ENCODE measurements around the gene PAMR1. TPM values are rescaled to one million over a fixed set of nuclear protein-coding genes. Genes with fewer than 3 reads are reported as not detected.

The PAMR1 gene
- total RNA-seq, 1 donor from 2014 or later: 37.1 TPM

DNA sequence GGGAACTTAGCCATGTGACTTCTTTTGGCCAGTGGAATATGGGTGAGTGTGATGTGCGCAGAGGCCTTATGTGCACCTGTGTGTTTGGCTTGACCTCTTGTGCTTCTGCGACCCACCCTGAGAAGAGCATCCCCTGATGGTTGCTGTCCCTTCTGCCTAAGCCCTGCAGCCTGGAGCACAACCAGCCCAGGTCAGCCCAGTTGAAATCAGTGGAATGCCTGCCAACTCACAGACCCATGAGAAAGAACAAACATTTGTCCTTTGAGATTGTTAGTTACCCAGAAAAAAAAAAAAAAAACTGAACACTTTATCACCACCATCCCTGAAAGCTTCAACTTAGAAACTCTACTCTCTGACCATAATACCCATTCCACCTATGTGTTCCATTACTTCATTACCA lies 38.5 kb downstream of the PAMR1 start:
- Histone ChIP-seq H3K36me3 (ENCODE audit: control insufficient read depth in 3 of 3, insufficient read depth in 3 of 3, low read length in 3 of 3) (no peaks in the 10 kb centered on the region), H3K9me3 (ENCODE audit: control insufficient read depth in 3 of 3, low read length in 3 of 3) (peaks cover 0 to 3% (median 0%) of the 10 kb centered on the region in 3 donors), H3K9ac (ENCODE audit: low read depth in 1 of 3, low read length in 3 of 3) (no peak overlapping the region), H3K4me1 (ENCODE audit: control insufficient read depth in 3 of 3, insufficient read depth in 3 of 3, low read length in 3 of 3) (no peaks in the 10 kb centered on the region), H3K27ac (ENCODE audit: low read depth, low read length) (no peak overlapping the region), H3K4me3 (ENCODE audit: low read length in 3 of 3) (no peak overlapping the region), H3K27me3 (ENCODE audit: control insufficient read depth in 3 of 3, insufficient read depth in 3 of 3, low read length in 3 of 3) (peaks cover 0 to 3% (median 0%) of the 10 kb centered on the region in 3 donors)

DNA sequence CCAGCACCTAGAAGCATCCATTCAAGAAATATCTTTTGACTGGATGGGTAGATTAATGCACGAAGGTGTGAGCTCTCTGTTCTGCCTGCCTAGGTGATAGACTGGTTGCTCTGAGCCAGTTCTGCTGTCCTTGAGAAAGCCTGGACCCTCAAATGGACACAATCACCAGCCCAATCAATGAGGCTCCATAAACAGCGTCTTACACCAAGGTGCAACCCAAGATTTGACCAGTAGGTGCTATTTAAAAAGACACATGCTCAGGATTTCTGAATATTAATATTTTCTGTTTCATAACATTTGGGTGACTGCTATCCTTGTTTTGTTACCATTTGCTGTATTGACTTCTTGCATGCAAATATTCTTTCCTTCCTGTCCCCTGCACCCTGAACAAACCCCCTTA lies 39.0 kb downstream of the PAMR1 start:
- H3K4me1 ChIP-seq (ENCODE audit: control insufficient read depth in 3 of 3, insufficient read depth in 3 of 3, low read length in 3 of 3): no peaks in the 10 kb centered on the region
- H3K27ac ChIP-seq (ENCODE audit: low read depth, low read length): no peak overlapping the region
- no peak overlapping the region for H3K9ac ChIP-seq (ENCODE audit: low read depth in 1 of 3, low read length in 3 of 3)
- H3K36me3 ChIP-seq (ENCODE audit: control insufficient read depth in 3 of 3, insufficient read depth in 3 of 3, low read length in 3 of 3): no peaks in the 10 kb centered on the region
- H3K27me3 ChIP-seq (ENCODE audit: control insufficient read depth in 3 of 3, insufficient read depth in 3 of 3, low read length in 3 of 3): peaks cover 0 to 3% (median 0%) of the 10 kb centered on the region in 3 donors
- peaks cover 0 to 3% (median 0%) of the 10 kb centered on the region in 3 donors for H3K9me3 ChIP-seq (ENCODE audit: control insufficient read depth in 3 of 3, low read length in 3 of 3)
- H3K4me3 ChIP-seq (ENCODE audit: low read length in 3 of 3): no peak overlapping the region

DNA sequence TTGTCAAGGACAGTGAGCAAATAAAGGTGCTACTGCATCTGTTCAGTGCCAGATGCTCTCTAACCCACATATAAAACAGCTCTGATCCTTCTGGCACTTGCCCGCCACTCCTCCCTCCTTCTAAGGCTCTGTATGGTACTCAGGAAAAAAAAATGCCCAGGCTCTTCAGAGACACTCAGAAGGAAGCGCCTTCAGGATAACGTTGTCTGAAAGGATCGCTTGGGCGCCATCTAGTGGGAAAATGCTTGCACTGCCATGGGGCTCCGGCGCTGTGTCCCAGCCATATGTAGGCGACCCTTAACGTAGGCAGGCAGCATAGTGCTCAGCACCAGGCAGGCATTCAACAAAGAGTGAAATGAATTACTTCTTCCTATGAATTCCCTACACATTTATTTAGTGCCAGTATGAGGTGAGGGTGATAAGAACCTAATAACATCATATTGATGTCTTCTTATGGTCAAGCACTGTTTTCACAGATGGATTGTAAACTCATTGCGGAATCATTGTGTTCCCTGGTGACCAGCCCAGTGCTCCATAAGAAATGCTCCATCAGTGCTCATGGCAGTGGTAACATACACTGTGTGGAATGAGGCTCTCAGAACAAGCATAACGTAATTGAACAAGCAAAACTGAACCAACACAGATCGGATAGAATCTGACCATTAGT lies 39.6 kb downstream of the PAMR1 start:
- peaks cover 0 to 3% (median 0%) of the 10 kb centered on the region in 3 donors for H3K27me3 ChIP-seq (ENCODE audit: control insufficient read depth in 3 of 3, insufficient read depth in 3 of 3, low read length in 3 of 3)

DNA sequence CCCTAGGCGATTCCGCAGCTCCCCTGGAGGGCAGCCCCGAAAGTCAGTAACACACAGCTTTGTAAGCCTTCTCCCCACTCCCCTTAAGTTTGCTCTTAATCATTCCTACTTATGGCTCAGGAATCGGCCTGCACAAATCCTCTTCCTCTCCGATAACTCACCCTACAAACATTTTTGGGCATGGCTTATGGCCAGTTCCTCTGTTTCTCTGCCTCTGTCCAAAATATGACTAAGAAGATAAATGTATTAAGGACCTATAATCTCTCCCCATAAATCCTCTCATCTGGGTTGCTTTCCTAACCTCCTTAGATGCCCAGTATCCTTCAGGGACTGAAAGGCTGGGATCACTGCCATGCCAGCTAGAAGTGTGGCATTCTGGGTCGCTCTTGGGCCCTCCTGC lies 41.0 kb downstream of the PAMR1 start:
- Histone ChIP-seq H3K27ac (ENCODE audit: low read depth, low read length) (no peak overlapping the region), H3K9ac (ENCODE audit: low read depth in 1 of 3, low read length in 3 of 3) (no peak overlapping the region), H3K4me3 (ENCODE audit: low read length in 3 of 3) (no peak overlapping the region), H3K4me1 (ENCODE audit: control insufficient read depth in 3 of 3, insufficient read depth in 3 of 3, low read length in 3 of 3) (no peaks in the 10 kb centered on the region), H3K27me3 (ENCODE audit: control insufficient read depth in 3 of 3, insufficient read depth in 3 of 3, low read length in 3 of 3) (peaks cover 0 to 3% (median 0%) of the 10 kb centered on the region in 3 donors), H3K9me3 (ENCODE audit: control insufficient read depth in 3 of 3, low read length in 3 of 3) (peaks cover 0 to 3% (median 0%) of the 10 kb centered on the region in 3 donors), H3K36me3 (ENCODE audit: control insufficient read depth in 3 of 3, insufficient read depth in 3 of 3, low read length in 3 of 3) (no peaks in the 10 kb centered on the region)

More for the DNA sequence above, 39.6 kb downstream of the PAMR1 start:
- Histone ChIP-seq H3K4me1 (ENCODE audit: control insufficient read depth in 3 of 3, insufficient read depth in 3 of 3, low read length in 3 of 3) (no peaks in the 10 kb centered on the region), H3K4me3 (ENCODE audit: low read length in 3 of 3) (no peak overlapping the region), H3K9ac (ENCODE audit: low read depth in 1 of 3, low read length in 3 of 3) (no peak overlapping the region), H3K36me3 (ENCODE audit: control insufficient read depth in 3 of 3, insufficient read depth in 3 of 3, low read length in 3 of 3) (no peaks in the 10 kb centered on the region), H3K9me3 (ENCODE audit: control insufficient read depth in 3 of 3, low read length in 3 of 3) (peaks cover 0 to 3% (median 0%) of the 10 kb centered on the region in 3 donors), H3K27ac (ENCODE audit: low read depth, low read length) (no peak overlapping the region)

DNA sequence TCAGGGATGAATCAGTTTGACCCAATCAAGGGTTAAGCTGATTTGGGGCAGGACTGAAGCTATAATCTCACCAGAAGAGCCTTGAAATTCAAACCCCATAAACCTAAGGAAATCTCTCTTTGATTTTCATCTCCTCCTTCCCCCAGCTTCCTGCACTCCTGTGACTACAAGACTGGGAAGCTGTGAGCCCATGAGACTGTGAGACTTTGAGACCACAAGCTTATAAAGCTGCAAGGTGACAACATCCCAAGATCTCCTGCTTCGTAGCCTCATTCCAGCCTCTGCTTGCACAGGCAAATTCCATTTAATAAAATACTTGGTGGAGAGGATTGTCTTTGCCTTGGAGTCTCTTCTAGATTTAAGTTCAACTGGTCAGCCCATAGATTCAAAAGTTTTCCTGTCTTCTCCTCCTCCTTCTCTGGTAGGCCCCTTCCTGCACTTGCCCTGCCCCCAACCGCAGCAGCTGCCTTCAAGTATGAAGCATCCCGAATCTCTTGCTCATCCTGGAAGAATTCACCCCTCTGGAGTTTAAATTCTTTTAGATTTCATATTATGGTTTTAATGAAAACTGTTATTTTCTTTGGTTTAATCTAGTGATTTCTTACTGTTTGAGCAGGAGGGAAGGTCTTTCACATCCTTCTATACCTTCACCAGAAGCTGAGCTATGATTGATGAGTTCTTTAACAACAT lies 42.1 kb downstream of the PAMR1 start:
- Histone ChIP-seq H3K27ac (ENCODE audit: low read depth, low read length) (no peak overlapping the region), H3K4me1 (ENCODE audit: control insufficient read depth in 3 of 3, insufficient read depth in 3 of 3, low read length in 3 of 3) (no peaks in the 10 kb centered on the region), H3K9ac (ENCODE audit: low read depth in 1 of 3, low read length in 3 of 3) (no peak overlapping the region), H3K9me3 (ENCODE audit: control insufficient read depth in 3 of 3, low read length in 3 of 3) (peaks cover 0 to 3% (median 0%) of the 10 kb centered on the region in 3 donors), H3K27me3 (ENCODE audit: control insufficient read depth in 3 of 3, insufficient read depth in 3 of 3, low read length in 3 of 3) (peaks cover 2 to 5% (median 3%) of the 10 kb centered on the region in 3 donors), H3K36me3 (ENCODE audit: control insufficient read depth in 3 of 3, insufficient read depth in 3 of 3, low read length in 3 of 3) (no peaks in the 10 kb centered on the region), H3K4me3 (ENCODE audit: low read length in 3 of 3) (no peak overlapping the region)

DNA sequence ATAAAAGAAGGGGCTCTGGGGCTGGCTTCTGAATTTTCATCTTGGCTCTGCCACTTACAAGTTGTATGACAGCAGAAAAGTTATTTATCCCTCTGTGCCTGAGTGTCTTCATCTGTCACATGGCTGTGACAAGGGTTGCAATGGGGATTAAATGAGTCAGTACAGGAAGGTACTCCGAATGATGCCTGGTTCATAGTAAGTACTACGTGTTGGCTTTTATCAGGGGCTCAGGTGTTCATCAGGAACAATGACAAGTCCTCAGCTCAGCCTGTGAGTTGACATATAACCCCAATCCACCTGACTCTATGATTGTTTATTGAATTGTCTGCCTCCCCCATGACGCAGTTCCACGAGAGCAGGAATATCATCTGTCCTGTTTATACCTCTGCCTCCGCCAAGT lies 45.7 kb downstream of the PAMR1 start:
- H3K27ac ChIP-seq (ENCODE audit: low read depth, low read length): no peak overlapping the region
- H3K36me3 ChIP-seq (ENCODE audit: control insufficient read depth in 3 of 3, insufficient read depth in 3 of 3, low read length in 3 of 3): no peaks in the 10 kb centered on the region
- no peaks in the 10 kb centered on the region for H3K4me1 ChIP-seq (ENCODE audit: control insufficient read depth in 3 of 3, insufficient read depth in 3 of 3, low read length in 3 of 3)
- H3K9ac ChIP-seq (ENCODE audit: low read depth in 1 of 3, low read length in 3 of 3): no peak overlapping the region
- no peak overlapping the region for H3K4me3 ChIP-seq (ENCODE audit: low read length in 3 of 3)
- H3K9me3 ChIP-seq (ENCODE audit: control insufficient read depth in 3 of 3, low read length in 3 of 3): peaks cover 0 to 3% (median 0%) of the 10 kb centered on the region in 3 donors
- H3K27me3 ChIP-seq (ENCODE audit: control insufficient read depth in 3 of 3, insufficient read depth in 3 of 3, low read length in 3 of 3): peaks cover 3 to 13% (median 6%) of the 10 kb centered on the region in 3 donors

DNA sequence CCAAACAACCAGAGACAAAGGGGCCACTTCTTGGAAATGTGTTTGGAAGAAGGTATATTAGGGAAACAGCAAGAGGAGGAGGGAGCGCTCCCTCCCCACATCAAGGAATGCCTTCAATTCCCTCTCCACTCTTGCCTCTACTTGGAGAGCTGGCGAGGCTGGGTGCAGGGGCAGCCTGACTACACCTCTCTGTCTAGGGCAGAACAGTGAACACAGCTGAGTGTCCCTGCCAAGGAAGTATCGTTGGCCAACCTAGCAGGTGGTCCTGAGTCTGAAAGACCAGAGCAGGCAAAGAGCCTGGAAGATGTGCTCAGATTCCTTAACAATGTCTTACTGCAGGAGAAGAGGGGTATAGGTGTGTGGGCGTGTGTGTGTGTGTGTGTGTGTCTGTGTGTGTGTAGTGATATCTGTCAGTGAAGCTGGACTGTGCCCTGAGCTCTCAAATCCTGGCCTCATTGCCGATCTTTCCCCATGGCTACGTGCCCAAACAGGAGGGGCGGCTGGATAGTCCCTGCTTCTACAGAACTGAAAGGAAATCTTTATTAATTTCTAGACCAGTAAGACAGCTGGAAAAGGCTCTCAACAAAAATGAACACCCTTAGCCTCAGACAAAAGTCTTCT lies 46.8 kb downstream of the PAMR1 start:
- no peak overlapping the region for H3K4me3 ChIP-seq (ENCODE audit: low read length in 3 of 3)
- peaks cover 0 to 3% (median 0%) of the 10 kb centered on the region in 3 donors for H3K9me3 ChIP-seq (ENCODE audit: control insufficient read depth in 3 of 3, low read length in 3 of 3)
- no peaks in the 10 kb centered on the region for H3K4me1 ChIP-seq (ENCODE audit: control insufficient read depth in 3 of 3, insufficient read depth in 3 of 3, low read length in 3 of 3)
- H3K36me3 ChIP-seq (ENCODE audit: control insufficient read depth in 3 of 3, insufficient read depth in 3 of 3, low read length in 3 of 3): no peaks in the 10 kb centered on the region
- H3K9ac ChIP-seq (ENCODE audit: low read depth in 1 of 3, low read length in 3 of 3): no peak overlapping the region
- H3K27me3 ChIP-seq (ENCODE audit: control insufficient read depth in 3 of 3, insufficient read depth in 3 of 3, low read length in 3 of 3): peaks cover 0 to 13% (median 6%) of the 10 kb centered on the region in 3 donors
- no peak overlapping the region for H3K27ac ChIP-seq (ENCODE audit: low read depth, low read length)

DNA sequence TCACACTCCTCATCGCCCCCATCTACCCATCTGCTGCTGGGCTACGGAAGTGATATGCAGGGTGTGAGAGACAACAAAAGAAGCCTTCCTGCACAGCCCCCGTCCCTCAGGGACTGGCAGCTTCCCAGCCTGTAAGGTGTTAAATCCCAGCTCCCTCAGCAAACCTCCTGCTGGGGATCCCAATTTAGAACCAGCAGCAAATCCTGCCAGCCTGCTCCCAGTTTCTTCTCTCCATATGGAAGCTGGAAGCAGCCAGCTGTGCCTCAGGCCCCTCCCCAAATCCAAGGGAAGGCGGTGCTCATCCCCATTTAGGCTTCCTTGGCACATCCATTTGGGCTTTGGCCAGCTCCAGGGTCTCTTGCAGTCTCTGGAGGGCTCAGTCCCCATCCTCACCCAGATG lies 47.5 kb downstream of the PAMR1 start:
- no peak overlapping the region for H3K9ac ChIP-seq (ENCODE audit: low read depth in 1 of 3, low read length in 3 of 3)
- peaks cover 0 to 13% (median 6%) of the 10 kb centered on the region in 3 donors for H3K27me3 ChIP-seq (ENCODE audit: control insufficient read depth in 3 of 3, insufficient read depth in 3 of 3, low read length in 3 of 3)
- H3K36me3 ChIP-seq (ENCODE audit: control insufficient read depth in 3 of 3, insufficient read depth in 3 of 3, low read length in 3 of 3): no peaks in the 10 kb centered on the region
- H3K4me3 ChIP-seq (ENCODE audit: low read length in 3 of 3): no peak overlapping the region
- no peak overlapping the region for H3K27ac ChIP-seq (ENCODE audit: low read depth, low read length)
- H3K9me3 ChIP-seq (ENCODE audit: control insufficient read depth in 3 of 3, low read length in 3 of 3): peaks cover 0 to under 1% (median 0%) of the 10 kb centered on the region in 3 donors
- H3K4me1 ChIP-seq (ENCODE audit: control insufficient read depth in 3 of 3, insufficient read depth in 3 of 3, low read length in 3 of 3): no peaks in the 10 kb centered on the region

DNA sequence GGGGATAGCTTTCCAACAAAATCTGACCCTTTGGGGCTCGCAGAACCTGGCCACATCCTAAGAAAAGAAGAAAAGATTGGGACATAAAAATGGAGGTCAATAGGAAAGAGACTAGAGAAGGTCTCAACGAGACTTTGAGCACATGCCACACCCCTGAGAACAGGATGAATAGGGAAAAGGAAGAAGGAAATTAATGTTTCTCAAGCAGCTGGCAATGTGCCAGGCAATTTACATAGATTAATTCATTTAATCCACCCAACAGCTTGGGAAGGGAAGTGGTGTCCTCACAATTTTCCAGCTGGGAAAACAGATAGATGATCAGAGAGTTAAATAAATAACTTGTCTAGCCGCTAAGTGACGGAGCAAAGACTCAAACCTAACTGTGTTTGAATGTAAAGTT lies 50.7 kb downstream of the PAMR1 start:
- Histone ChIP-seq H3K4me1 (ENCODE audit: control insufficient read depth in 3 of 3, insufficient read depth in 3 of 3, low read length in 3 of 3) (no peaks in the 10 kb centered on the region), H3K27ac (ENCODE audit: low read depth, low read length) (no peak overlapping the region), H3K36me3 (ENCODE audit: control insufficient read depth in 3 of 3, insufficient read depth in 3 of 3, low read length in 3 of 3) (no peaks in the 10 kb centered on the region), H3K9me3 (ENCODE audit: control insufficient read depth in 3 of 3, low read length in 3 of 3) (no peaks in the 10 kb centered on the region), H3K27me3 (ENCODE audit: control insufficient read depth in 3 of 3, insufficient read depth in 3 of 3, low read length in 3 of 3) (peaks cover 0 to 13% (median 6%) of the 10 kb centered on the region in 3 donors), H3K9ac (ENCODE audit: low read depth in 1 of 3, low read length in 3 of 3) (no peak overlapping the region), H3K4me3 (ENCODE audit: low read length in 3 of 3) (no peak overlapping the region)

Measured in skeletal muscle tissue (tissue), 4 donors.